Hematopoietic multipotent progenitor cell treated with erythropoietin and hydrocortisone succinate and interleukin-3 and kit ligand, for 6 days (in vitro differentiated cells): ENCODE measurements around the gene PALM.
"Not testable (repeated sequence)": the region's sequence is repeated elsewhere in the genome, so short reads cannot be mapped to it uniquely, and the experiment has no call there.

Experiments
- DNase-seq: peaks from one replicate; pipeline ENCODE4 v3.0.0-alpha.2; 2015

The PALM gene, protein sequence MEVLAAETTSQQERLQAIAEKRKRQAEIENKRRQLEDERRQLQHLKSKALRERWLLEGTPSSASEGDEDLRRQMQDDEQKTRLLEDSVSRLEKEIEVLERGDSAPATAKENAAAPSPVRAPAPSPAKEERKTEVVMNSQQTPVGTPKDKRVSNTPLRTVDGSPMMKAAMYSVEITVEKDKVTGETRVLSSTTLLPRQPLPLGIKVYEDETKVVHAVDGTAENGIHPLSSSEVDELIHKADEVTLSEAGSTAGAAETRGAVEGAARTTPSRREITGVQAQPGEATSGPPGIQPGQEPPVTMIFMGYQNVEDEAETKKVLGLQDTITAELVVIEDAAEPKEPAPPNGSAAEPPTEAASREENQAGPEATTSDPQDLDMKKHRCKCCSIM

DNA sequence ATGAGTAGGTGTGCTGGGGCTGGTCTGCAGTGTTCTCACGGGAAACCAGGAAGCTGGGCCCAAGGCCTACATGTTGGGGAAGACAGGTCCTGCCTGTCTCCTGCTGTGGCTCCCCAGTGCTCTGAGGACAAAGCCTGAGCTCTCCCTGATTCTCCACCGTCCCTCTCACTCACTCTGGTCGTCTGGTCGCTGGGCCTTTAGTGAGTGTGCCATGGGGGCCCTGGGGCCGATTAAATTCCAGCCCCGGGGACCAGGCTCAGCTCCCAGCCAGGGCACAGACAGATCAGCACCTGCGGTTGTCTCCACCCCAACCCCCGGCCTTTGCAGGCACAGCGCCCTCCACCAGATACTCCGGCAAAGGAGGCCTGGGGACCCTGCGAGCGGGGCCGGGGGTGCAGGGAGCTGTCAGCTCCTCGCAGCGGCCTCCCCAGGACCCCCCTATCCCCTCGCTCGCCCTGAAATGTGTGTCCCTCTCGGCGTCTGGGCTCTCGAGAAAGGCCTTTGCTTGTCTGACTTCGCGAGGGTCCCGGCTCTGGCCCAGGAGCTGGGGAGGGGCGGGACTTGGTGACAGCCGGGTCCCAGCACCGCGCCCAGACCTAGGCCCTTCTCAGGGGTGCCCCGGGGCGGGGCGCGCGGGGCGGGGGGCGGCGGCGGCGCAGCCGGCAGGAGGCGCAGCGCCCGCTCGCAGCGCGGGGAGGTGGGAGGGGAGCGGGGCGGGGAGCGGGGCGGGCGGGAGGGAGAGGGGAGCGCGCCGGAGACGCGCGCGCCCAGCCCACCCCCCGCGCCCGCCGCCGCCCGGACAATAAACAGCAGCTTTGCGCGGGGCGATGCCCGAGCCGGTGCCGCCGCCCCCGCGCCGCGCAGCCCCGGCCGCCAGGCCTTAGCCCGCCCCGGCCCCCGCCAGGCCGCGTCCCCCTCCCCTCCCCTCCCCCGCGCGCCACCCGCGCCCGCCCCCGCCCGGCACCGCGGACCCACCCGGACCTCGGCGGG is at the start of gene PALM:
Gene PALM (plus strand): TSS at position 782 of the 990 bp plus-strand sequence. CDS start 212 bp downstream, outside the sequence.
- peak; percentile 43 for DNase-seq

DNA sequence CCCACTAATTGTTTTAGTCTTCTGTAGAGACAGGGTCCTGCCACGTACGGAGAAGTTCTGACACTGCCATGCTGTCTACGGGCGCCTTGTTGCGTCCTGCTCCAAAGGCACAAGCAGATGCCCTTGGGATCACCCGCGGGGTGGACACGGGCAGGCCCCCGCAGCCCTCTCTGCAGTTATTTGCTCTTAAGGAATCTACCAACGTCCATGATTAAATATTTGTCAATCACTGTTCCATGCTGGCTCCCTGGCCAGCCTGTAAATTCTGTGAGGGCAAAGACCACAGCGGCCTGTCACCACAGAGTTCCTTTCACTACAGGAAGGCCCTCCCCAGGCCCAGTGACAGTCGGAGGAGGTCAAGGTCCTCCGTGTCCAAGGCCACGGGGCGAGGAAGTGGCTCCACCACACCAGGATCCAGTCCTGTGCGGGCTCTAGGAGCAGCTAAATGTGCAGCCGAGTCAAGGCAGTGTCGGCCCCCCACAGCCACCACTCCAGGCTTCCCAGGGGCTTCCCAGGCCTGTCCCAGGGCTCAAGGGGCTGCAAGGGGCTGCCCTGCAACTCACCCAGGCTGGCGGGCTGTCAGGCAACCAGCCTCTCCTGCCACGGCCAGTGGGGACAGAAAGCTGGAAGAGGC is 47.8 kb upstream of the PALM start:
- no peak for DNase-seq

- DNase-seq, result peak; percentile 84
Observed at GRCh38 chr19:661427-662196, 47.1 kb upstream of the PALM start.

- DNase-seq, result peak; percentile 83
Observed at GRCh38 chr19:662207-662961, 46.4 kb upstream of the PALM start.

DNA sequence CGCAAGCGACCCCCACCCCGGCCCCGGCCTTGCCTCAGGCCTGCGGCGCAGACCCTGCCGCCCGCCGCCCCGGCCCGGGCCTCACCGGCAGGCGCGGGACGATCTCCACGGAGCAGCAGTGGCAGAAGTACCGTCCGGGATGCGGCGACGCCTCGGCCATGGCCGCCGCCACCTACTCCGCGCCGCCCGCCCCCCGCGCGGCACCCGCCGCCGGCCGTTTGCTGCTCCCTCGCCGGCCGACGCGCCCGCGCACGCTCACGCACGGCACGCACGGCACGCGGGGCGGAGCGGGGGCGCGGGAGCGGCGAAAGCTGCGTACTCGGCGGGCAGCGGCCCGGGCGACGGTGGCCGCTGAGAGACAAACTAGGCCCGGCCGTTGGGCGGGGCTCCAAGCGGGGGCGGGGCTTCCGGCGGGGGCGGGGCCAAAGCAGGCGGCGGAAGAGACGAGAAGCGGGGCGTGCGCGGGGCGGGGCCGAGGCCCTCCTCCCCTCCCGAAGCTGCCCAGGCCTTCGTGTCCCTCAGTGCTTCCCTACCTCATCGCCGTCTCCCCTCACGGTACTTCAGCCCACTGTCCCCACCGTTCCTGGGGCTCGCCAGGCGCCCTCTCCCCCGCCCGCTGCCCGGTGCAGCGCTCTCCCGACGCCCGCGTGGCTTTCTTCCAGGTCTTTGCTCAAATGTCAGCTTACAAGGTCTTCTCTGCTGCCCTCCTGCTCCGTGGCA is 45.6 kb upstream of the PALM start, which contains the start of gene RNF126:
Gene RNF126 (minus strand): TSS at position 253 of the 720 bp plus-strand sequence. CDS start 93 bp downstream, at position 160.
- peak; percentile 91 for DNase-seq

GRCh38 chr19:663682-664117 is 45.0 kb upstream of the PALM start:
- DNase-seq, result no peak

GRCh38 chr19:664913-665443 is 43.8 kb upstream of the PALM start:
- peak; percentile 87 for DNase-seq

- not testable (repeated sequence) for DNase-seq
Observed at GRCh38 chr19:666985-667573, 41.7 kb upstream of the PALM start.

DNA sequence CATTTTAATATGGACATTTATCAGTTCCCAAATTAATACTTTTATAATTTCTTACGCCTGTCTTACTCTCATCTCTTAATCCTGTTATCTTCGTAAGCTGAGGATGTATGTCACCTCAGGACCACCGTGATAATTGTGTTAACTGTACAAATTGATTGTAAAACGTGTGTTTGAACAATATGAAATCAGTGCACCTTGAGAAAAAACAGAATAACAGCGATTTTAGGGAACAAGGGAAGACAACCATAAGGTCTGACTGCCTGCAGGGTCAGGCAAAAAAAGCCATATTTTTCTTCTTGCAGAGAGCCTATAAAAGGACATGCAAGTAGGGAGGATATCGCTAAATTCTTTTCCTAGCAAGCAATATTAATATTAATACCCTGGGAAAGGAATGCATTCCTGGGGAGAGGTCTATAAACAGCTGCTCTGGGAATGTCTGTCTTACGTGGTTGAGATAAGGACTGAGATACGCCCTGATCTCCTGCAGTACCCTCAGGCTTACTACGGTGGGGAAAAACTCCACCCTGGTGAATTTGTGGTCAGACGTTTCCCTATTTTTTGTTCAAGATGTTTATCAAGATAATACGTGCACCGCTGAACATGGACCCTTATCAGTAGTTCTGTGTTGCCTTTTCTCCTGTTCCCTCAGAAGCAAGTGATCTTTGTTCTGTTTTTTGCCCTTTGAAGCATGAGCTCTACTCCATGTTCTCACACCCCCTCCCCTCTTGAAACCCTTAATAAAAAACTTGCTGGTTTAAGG is 39.9 kb upstream of the PALM start:
- DNase-seq, result peak; percentile 81

GRCh38 chr19:670609-671075 is 38.1 kb upstream of the PALM start:
- peak; percentile 58 for DNase-seq

DNA sequence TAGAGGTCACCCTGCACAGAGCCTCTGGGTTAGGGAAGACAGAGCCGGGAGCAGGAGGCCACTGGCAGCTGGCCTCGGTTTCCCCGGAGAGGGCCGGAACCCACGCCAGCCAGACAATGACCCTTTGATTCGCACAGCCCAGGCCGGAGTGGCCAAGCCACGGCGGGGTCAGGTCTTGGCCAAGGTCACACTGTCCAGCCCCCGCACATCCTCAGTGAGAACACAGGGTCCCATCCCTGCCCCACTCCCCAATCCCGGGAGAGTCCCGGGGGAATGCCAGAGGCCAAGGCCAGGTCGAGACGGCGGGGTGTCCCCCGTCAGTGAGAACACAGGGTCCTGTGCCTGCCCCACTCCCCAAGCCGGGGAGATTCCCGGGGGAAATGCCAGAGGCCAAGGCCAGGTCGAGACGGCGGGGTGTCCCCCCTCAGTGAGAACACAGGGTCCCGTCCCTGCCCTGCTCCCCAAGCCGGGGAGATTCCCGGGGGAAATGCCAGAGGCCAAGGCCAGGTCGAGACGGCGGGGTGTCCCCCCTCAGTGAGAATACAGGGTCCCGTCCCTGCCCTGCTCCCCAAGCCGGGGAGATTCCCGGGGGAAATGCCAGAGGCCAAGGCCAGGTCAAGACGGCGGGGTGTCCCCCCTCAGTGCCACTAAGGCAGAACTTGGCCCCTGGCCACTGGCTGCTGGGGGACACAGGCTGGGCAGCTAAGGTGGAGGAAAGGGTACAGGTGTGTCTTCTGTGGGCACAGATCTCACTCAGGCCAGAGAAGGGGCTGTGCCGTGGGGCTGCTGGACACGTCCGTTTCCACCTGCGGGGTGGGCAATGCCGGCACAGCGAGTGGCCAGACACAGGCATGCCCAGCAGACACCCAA is 34.2 kb upstream of the PALM start:
- DNase-seq, result no peak

- DNase-seq, result no peak
Observed at GRCh38 chr19:676007-676338, 32.8 kb upstream of the PALM start.

DNA sequence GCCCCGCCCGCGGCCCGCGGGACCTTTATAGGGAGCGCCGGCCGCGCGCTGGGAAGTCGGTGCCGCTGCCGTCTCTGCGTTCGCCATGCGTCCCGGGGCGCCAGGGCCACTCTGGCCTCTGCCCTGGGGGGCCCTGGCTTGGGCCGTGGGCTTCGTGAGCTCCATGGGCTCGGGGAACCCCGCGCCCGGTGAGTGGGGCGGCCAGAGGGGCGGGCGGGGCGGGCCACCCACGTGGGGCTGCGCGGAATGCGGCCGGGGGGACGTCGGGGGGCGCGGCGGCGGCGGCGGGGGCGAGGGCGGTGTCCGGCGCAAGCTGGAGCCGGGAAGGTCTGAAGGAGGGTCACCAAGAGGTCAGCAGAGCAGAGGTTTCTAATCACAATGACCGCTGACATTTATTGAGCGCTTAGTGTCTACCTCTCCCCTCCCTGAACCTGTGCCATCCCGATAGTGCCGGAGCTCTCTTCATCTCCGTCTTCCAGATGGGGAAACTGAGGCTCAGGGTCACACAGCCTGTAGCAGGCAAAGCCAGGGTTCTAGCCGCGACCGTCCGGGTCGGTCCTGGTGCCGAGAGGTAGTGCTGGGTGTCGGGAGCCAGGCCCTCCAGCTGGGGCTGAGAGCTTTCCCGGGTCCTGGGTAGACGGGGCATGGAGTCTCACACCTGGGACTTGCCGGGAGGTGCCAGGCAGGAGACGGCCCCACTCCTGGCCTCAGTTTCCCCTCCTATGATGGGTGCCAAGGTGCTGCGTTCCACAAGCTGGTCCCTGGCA is 32.2 kb upstream of the PALM start, which contains the start of gene FSTL3:
Gene FSTL3 (plus strand): TSS at position 54 of the 767 bp plus-strand sequence. CDS start 32 bp downstream, at position 86.
- no peak for DNase-seq

DNA sequence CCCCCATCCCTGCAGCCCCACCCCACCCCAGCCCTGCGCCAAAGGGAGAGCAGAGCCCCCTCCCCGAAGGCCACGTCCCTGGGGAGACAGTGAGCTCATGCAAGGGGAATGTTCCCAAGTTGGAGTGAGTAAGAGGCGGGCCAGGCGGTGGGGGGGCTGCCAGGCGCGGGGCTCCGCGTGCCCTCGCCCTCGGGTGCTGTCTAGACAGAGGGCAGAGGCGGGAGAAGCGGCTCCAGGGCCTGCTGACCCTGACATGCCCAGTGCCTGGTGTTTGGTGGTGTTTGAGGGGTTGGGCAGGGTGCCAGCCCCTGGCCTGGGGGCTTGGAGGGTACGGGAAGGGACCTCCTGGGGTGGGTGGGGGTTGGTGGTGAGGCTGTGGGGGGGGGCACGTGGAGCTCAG is 31.5 kb upstream of the PALM start:
- no peak for DNase-seq

GRCh38 chr19:677601-678436 is 30.9 kb upstream of the PALM start:
- DNase-seq, result no peak

- DNase-seq, result no peak
Observed at GRCh38 chr19:678791-679388, 29.8 kb upstream of the PALM start.
